ENCODE results near the gene AKT3. TPM values are rescaled to one million over a fixed set of nuclear protein-coding genes. Genes with fewer than 3 reads are reported as not detected.

AKT3 gene
- total RNA-seq, 4 donors from 2014 or later, result 3.8 to 31.7 (median 8.6) TPM

GRCh38 chr1:243585982-243586381 is 264.1 kb downstream of the AKT3 start:
- Histone ChIP-seq H3K4me1 (no peaks in the 10 kb centered on the region), H3K27me3 (no peaks in the 10 kb centered on the region), H3K4me3 (no peak overlapping the region), H3K36me3 (no peaks in the 10 kb centered on the region), H3K27ac (no peak overlapping the region), H3K9me3 (peaks cover 20% of the 10 kb centered on the region)
- WGBS, result 88% methylated on average over 1 of the region's 1 CpG
- DNase-seq (ENCODE audit: low spot score in 2 of 2), result no peak
- no peak for TF ChIP-seq POLR2A (IDR thresholded peaks at IDR 0.05)
- no peak for TF ChIP-seq CTCF (IDR thresholded peaks at IDR 0.05)
- no peak for TF ChIP-seq EP300 (IDR thresholded peaks at IDR 0.05)
- TF ChIP-seq POLR2AphosphoS5 (IDR thresholded peaks at IDR 0.05), result no peak

- H3K36me3 ChIP-seq, result peaks cover 5% of the 10 kb centered on the region
- WGBS, result 100% methylated on average over 1 of the region's 1 CpG
Observed at GRCh38 chr1:243582326-243582725, 267.7 kb downstream of the AKT3 start.

GRCh38 chr1:243580984-243581383 is 269.1 kb downstream of the AKT3 start:
- H3K4me3 ChIP-seq, result no peak overlapping the region
- no peaks in the 10 kb centered on the region for H3K27me3 ChIP-seq
- peaks cover 5% of the 10 kb centered on the region for H3K36me3 ChIP-seq
- DNase-seq (ENCODE audit: low spot score in 2 of 2), result no peak
- H3K27ac ChIP-seq, result no peak overlapping the region
- H3K4me1 ChIP-seq, result no peaks in the 10 kb centered on the region
- peaks cover 20% of the 10 kb centered on the region for H3K9me3 ChIP-seq
- TF ChIP-seq EP300 (IDR thresholded peaks at IDR 0.05), result no peak
- no peak for TF ChIP-seq POLR2A (IDR thresholded peaks at IDR 0.05)
- no peak for TF ChIP-seq CTCF (IDR thresholded peaks at IDR 0.05)
- no peak for TF ChIP-seq POLR2AphosphoS5 (IDR thresholded peaks at IDR 0.05)
- WGBS, result 60% methylated on average over 1 of the region's 1 CpG

More at GRCh38 chr1:243582326-243582725, 267.7 kb downstream of the AKT3 start:
- no peak for DNase-seq (ENCODE audit: low spot score in 2 of 2)
- TF ChIP-seq EP300 (IDR thresholded peaks at IDR 0.05) (no peak), POLR2AphosphoS5 (IDR thresholded peaks at IDR 0.05) (no peak), POLR2A (IDR thresholded peaks at IDR 0.05) (no peak), CTCF (IDR thresholded peaks at IDR 0.05) (no peak)
- Histone ChIP-seq H3K9me3 (peaks cover 20% of the 10 kb centered on the region), H3K27me3 (no peaks in the 10 kb centered on the region), H3K4me1 (no peaks in the 10 kb centered on the region), H3K27ac (no peak overlapping the region), H3K4me3 (no peak overlapping the region)

GRCh38 chr1:243580072-243580471 is 270.0 kb downstream of the AKT3 start:
- no peaks in the 10 kb centered on the region for H3K4me1 ChIP-seq
- no peak overlapping the region for H3K27ac ChIP-seq
- H3K9me3 ChIP-seq, result peaks cover 14% of the 10 kb centered on the region
- 86% methylated on average over 5 of the region's 5 CpGs for WGBS
- H3K4me3 ChIP-seq, result no peak overlapping the region
- no peak for TF ChIP-seq POLR2A (IDR thresholded peaks at IDR 0.05)
- no peak for TF ChIP-seq EP300 (IDR thresholded peaks at IDR 0.05)
- no peak for TF ChIP-seq CTCF (IDR thresholded peaks at IDR 0.05)
- TF ChIP-seq POLR2AphosphoS5 (IDR thresholded peaks at IDR 0.05), result no peak
- H3K27me3 ChIP-seq, result no peaks in the 10 kb centered on the region
- no peak for DNase-seq (ENCODE audit: low spot score in 2 of 2)
- peaks cover 5% of the 10 kb centered on the region for H3K36me3 ChIP-seq

GRCh38 chr1:243575070-243575469 is 275.0 kb downstream of the AKT3 start:
- peaks cover 2% of the 10 kb centered on the region for H3K36me3 ChIP-seq
- no peaks in the 10 kb centered on the region for H3K27me3 ChIP-seq
- 95% methylated on average over 2 of the region's 2 CpGs for WGBS
- H3K9me3 ChIP-seq, result no peaks in the 10 kb centered on the region
- DNase-seq (ENCODE audit: low spot score in 2 of 2), result no peak
- no peak overlapping the region for H3K27ac ChIP-seq
- TF ChIP-seq CTCF (IDR thresholded peaks at IDR 0.05) (no peak), POLR2AphosphoS5 (IDR thresholded peaks at IDR 0.05) (no peak), POLR2A (IDR thresholded peaks at IDR 0.05) (no peak), EP300 (IDR thresholded peaks at IDR 0.05) (no peak)
- H3K4me1 ChIP-seq, result no peaks in the 10 kb centered on the region
- H3K4me3 ChIP-seq, result no peak overlapping the region

Data from suprapubic skin (tissue), 4 donors.